Muscle layer of colon (tissue), 2 donors: ENCODE results near the gene RIMS1.

ENCODE experiments used
- H3K27ac ChIP-seq: one replicate; pipeline ENCODE4 v1.7.0; 2013; ENCODE audit warnings: low read depth, mild to moderate bottlenecking, low read length, moderate library complexity
- H3K27me3 ChIP-seq, 2 donors: one replicate each; pipeline ENCODE4 v1.7.0; 2013; ENCODE audit warnings: low read length in 2 of 2, mild to moderate bottlenecking in 2 of 2; ENCODE audit not compliant: insufficient read depth in 2 of 2, control insufficient read depth in 1 of 2
- H3K36me3 ChIP-seq: one replicate; pipeline ENCODE4 v1.7.0; 2013; ENCODE audit warnings: mild to moderate bottlenecking, low read length; ENCODE audit not compliant: insufficient read depth
- H3K4me1 ChIP-seq: one replicate; pipeline ENCODE4 v1.7.0; 2013; ENCODE audit warnings: mild to moderate bottlenecking, low read length; ENCODE audit not compliant: insufficient read depth
- H3K4me3 ChIP-seq, 2 donors: one replicate each; pipeline ENCODE4 v1.7.0; 2013; ENCODE audit warnings: low read length in 2 of 2, low read depth in 1 of 2, mild to moderate bottlenecking in 1 of 2, moderate library complexity in 1 of 2
- H3K9ac ChIP-seq: one replicate; pipeline ENCODE4 v1.7.0; 2013; ENCODE audit warnings: low read length
- H3K9me3 ChIP-seq: one replicate; pipeline ENCODE4 v1.7.0; 2013; ENCODE audit warnings: mild to moderate bottlenecking, low read length
- donor health status: abdominal sarcoma.
- donor health status: Adenocarcinoma of cecum.

RIMS1 gene

GRCh38 chr6:71886184-71887005 is at the start of gene RIMS1:
TSS of gene RIMS1 (plus strand) at chr6:71886550. CDS start at chr6:71887024, 474 bp downstream.
- Histone ChIP-seq H3K27me3 (peaks cover 0 to 23% of the 10 kb centered on the region in 2 donors), H3K4me1 (no peaks in the 10 kb centered on the region), H3K36me3 (no peaks in the 10 kb centered on the region), H3K4me3 (peak within 1 kb of the TSS in 1 of 2 donors; percentile 18), H3K9me3 (no peaks in the 10 kb centered on the region), H3K27ac (no peak within 1 kb of the TSS), H3K9ac (no peak within 1 kb of the TSS)

- no peak overlapping the region for H3K4me3 ChIP-seq
- no peaks in the 10 kb centered on the region for H3K36me3 ChIP-seq
- H3K27ac ChIP-seq = no peak overlapping the region
- H3K4me1 ChIP-seq = no peaks in the 10 kb centered on the region
- no peak overlapping the region for H3K9ac ChIP-seq
- H3K9me3 ChIP-seq = no peaks in the 10 kb centered on the region
- no peaks in the 10 kb centered on the region for H3K27me3 ChIP-seq
Measured at GRCh38 chr6:71851214-71851613, 35.1 kb upstream of the RIMS1 start.

GRCh38 chr6:71852948-71853347 is 33.4 kb upstream of the RIMS1 start:
- no peak overlapping the region for H3K27ac ChIP-seq
- no peak overlapping the region for H3K9ac ChIP-seq
- no peaks in the 10 kb centered on the region for H3K36me3 ChIP-seq
- no peaks in the 10 kb centered on the region for H3K27me3 ChIP-seq
- no peaks in the 10 kb centered on the region for H3K4me1 ChIP-seq
- no peak overlapping the region for H3K4me3 ChIP-seq
- H3K9me3 ChIP-seq = no peaks in the 10 kb centered on the region

- no peak overlapping the region for H3K9ac ChIP-seq
- H3K4me1 ChIP-seq = no peaks in the 10 kb centered on the region
- H3K36me3 ChIP-seq = no peaks in the 10 kb centered on the region
- no peak overlapping the region for H3K4me3 ChIP-seq
- H3K27ac ChIP-seq = no peak overlapping the region
- H3K27me3 ChIP-seq = no peaks in the 10 kb centered on the region
- H3K9me3 ChIP-seq = no peaks in the 10 kb centered on the region
Measured at GRCh38 chr6:71855406-71855805, 30.9 kb upstream of the RIMS1 start.

- Histone ChIP-seq H3K4me3 (no peak overlapping the region), H3K9me3 (no peaks in the 10 kb centered on the region), H3K36me3 (no peaks in the 10 kb centered on the region), H3K27me3 (no peaks in the 10 kb centered on the region), H3K9ac (no peak overlapping the region), H3K27ac (no peak overlapping the region), H3K4me1 (no peaks in the 10 kb centered on the region)
Measured at GRCh38 chr6:71879016-71879415, 7.3 kb upstream of the RIMS1 start.

- H3K27me3 ChIP-seq = peaks cover 0 to 23% of the 10 kb centered on the region in 2 donors
- no peaks in the 10 kb centered on the region for H3K9me3 ChIP-seq
- peak overlapping the region in 1 of 2 donors; percentile 18 for H3K4me3 ChIP-seq
- H3K27ac ChIP-seq = no peak overlapping the region
- no peaks in the 10 kb centered on the region for H3K36me3 ChIP-seq
- no peaks in the 10 kb centered on the region for H3K4me1 ChIP-seq
- H3K9ac ChIP-seq = no peak overlapping the region
Measured at GRCh38 chr6:71887006-71887743, 825 bp downstream of the RIMS1 start.

- H3K27me3 ChIP-seq = peaks cover 0 to 23% of the 10 kb centered on the region in 2 donors
- H3K27ac ChIP-seq = no peak overlapping the region
- H3K4me1 ChIP-seq = no peaks in the 10 kb centered on the region
- H3K4me3 ChIP-seq = no peak overlapping the region
- H3K9me3 ChIP-seq = no peaks in the 10 kb centered on the region
- no peak overlapping the region for H3K9ac ChIP-seq
- H3K36me3 ChIP-seq = no peaks in the 10 kb centered on the region
Measured at GRCh38 chr6:71887744-71888230, 1.4 kb downstream of the RIMS1 start.

- Histone ChIP-seq H3K9ac (no peak overlapping the region), H3K4me1 (no peaks in the 10 kb centered on the region), H3K36me3 (no peaks in the 10 kb centered on the region), H3K27me3 (peaks cover 0 to 23% of the 10 kb centered on the region in 2 donors), H3K9me3 (no peaks in the 10 kb centered on the region), H3K4me3 (no peak overlapping the region), H3K27ac (no peak overlapping the region)
Measured at GRCh38 chr6:71888756-71889340, 2.5 kb downstream of the RIMS1 start.

GRCh38 chr6:71889366-71889765 is 3.0 kb downstream of the RIMS1 start:
- H3K4me1 ChIP-seq = no peaks in the 10 kb centered on the region
- H3K4me3 ChIP-seq = no peak overlapping the region
- H3K27ac ChIP-seq = no peak overlapping the region
- H3K36me3 ChIP-seq = no peaks in the 10 kb centered on the region
- no peak overlapping the region for H3K9ac ChIP-seq
- no peaks in the 10 kb centered on the region for H3K9me3 ChIP-seq
- H3K27me3 ChIP-seq = peaks cover 0 to 23% of the 10 kb centered on the region in 2 donors

- peaks cover 0 to 6% of the 10 kb centered on the region in 2 donors for H3K27me3 ChIP-seq
- H3K4me3 ChIP-seq = no peak overlapping the region
Measured at GRCh38 chr6:71892641-71893040, 6.3 kb downstream of the RIMS1 start.

GRCh38 chr6:71900642-71901041 is 14.3 kb downstream of the RIMS1 start:
- H3K36me3 ChIP-seq = no peaks in the 10 kb centered on the region
- no peaks in the 10 kb centered on the region for H3K9me3 ChIP-seq
- no peak overlapping the region for H3K9ac ChIP-seq
- H3K27ac ChIP-seq = no peak overlapping the region
- H3K4me1 ChIP-seq = no peaks in the 10 kb centered on the region
- no peak overlapping the region for H3K4me3 ChIP-seq
- no peaks in the 10 kb centered on the region for H3K27me3 ChIP-seq

More at GRCh38 chr6:71892641-71893040, 6.3 kb downstream of the RIMS1 start:
- H3K9me3 ChIP-seq = no peaks in the 10 kb centered on the region
- no peaks in the 10 kb centered on the region for H3K36me3 ChIP-seq
- H3K27ac ChIP-seq = no peak overlapping the region
- no peak overlapping the region for H3K9ac ChIP-seq
- H3K4me1 ChIP-seq = no peaks in the 10 kb centered on the region
